B cell (primary cell): ENCODE measurements around the gene TMEM201.

Experiments used
- EZH2 ChIP-seq: IDR thresholded peaks from 2 replicates; pipeline ENCODE4 v1.6.1; 2012; ENCODE audit warnings: borderline replicate concordance, low read depth, mild to moderate bottlenecking, moderate library complexity, low read length; ENCODE audit not compliant: insufficient read depth, poor library complexity, severe bottlenecking
- TF ChIP-seq, protein P1 (sequence below): fragments of 200-600 bp; IDR thresholded peaks from one replicate; pipeline ENCODE4 v1.8.0; 2022; ENCODE audit warnings: antibody characterized with exemption, mild to moderate bottlenecking

DNA sequence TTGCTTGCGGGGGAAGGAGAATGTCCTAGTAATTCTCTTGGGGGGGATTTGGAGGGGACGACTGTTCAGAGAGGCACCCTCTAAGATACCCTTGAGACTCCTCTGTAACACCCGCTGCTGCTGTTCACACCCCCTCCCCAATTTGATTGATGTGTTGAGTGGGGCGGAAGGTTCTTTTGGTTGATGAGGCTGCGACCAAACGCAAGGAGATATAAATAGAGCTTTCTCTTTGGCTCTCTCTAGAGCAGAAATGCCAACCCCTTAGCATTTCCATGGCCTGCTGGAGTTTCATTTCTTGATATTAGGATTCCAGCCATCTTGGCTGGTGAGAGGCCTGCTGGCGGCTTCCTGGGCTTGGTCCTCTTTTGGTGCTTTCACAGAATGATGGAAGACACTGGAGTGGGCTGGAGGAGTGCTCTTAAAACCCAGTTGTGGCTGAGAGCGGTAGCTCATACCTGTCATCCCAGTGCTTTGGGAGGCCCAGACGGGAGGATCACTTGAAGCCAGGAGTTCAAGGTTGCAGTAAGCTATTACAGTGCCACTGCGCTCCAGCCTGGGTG is 64.9 kb downstream of the TMEM201 start:
- TF ChIP-seq, protein P1, sequence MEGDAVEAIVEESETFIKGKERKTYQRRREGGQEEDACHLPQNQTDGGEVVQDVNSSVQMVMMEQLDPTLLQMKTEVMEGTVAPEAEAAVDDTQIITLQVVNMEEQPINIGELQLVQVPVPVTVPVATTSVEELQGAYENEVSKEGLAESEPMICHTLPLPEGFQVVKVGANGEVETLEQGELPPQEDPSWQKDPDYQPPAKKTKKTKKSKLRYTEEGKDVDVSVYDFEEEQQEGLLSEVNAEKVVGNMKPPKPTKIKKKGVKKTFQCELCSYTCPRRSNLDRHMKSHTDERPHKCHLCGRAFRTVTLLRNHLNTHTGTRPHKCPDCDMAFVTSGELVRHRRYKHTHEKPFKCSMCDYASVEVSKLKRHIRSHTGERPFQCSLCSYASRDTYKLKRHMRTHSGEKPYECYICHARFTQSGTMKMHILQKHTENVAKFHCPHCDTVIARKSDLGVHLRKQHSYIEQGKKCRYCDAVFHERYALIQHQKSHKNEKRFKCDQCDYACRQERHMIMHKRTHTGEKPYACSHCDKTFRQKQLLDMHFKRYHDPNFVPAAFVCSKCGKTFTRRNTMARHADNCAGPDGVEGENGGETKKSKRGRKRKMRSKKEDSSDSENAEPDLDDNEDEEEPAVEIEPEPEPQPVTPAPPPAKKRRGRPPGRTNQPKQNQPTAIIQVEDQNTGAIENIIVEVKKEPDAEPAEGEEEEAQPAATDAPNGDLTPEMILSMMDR, result no peak
- TF ChIP-seq EZH2, result no peak
